Superior temporal gyrus (tissue), 1 donor: ENCODE results near the gene YLPM1.

ENCODE experiments used
- DNase-seq: peaks from one replicate; pipeline ENCODE4 v3.0.0-alpha.2; 2016; ENCODE audit errors: extremely low spot score

YLPM1 gene

DNA sequence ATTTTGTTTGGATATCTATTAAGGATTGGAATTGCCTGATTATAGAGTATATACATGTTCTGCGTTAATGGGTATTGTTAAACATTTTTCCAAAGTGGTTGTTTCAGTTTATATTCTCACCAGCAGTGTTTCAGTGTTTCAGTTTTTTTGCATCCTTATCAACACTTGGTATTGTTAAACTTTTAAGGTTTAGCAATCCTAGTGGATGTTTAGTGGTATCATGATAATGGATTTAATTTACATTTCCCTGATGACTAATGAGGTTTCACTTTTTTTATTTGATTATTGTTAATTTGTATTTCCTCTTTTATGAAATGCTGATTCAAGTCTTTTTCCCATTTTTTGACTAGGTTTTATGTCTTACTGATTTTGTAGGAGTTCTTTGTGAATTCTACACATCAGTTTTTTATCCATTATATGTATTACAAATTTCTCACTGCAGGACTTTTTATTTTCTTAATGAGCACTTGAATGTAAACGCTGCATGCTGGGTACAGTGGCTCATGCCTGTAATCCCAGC lies 23.7 kb downstream of the YLPM1 start:
- DNase-seq: no peak

GRCh38 chr14:74792249-74793039 lies 29.3 kb downstream of the YLPM1 start:
- no peak for DNase-seq

- DNase-seq: no peak
These were observed 30.5 kb downstream of the YLPM1 start for GRCh38 chr14:74793506-74794155.

- DNase-seq: no peak
These were observed 31.8 kb downstream of the YLPM1 start for GRCh38 chr14:74794947-74795346.

DNA sequence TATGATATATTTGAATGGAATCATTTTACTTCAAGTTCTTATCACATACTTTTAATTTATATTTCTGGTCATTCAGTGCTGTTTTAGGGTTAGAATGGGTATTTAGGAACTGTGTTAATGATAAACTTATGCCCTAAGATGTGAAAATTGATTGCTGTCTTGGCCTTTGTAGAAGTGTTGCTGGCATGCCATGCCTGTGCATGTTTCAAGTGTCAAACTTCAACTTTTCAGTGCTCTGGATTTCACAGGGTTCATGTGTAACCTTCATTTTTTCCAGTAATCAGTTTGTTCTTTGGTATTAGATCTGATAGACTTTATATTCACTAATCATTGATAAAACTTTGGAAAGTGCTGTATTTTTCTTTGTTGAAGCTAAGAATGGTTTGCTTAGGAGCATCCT lies 36.6 kb downstream of the YLPM1 start:
- no peak for DNase-seq

DNA sequence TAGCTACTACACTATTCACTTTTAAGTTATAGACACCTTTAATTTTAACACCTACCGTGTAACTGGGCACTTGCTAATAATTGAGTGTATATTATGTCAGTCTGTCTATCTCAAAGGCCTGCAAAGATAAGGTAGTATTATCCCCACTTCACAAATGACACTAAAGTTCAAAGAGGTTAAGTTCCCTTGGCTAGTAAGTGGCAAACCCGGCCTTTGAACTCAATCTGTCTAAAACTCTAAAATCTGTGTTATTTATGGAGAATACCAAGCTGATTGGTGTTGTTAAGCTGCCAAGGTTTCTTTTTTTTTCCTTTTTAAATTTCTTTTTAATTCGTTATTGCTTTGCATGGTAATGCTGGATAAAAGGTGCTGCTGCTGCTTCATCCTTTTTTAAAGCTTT lies 37.7 kb downstream of the YLPM1 start:
- no peak for DNase-seq

DNA sequence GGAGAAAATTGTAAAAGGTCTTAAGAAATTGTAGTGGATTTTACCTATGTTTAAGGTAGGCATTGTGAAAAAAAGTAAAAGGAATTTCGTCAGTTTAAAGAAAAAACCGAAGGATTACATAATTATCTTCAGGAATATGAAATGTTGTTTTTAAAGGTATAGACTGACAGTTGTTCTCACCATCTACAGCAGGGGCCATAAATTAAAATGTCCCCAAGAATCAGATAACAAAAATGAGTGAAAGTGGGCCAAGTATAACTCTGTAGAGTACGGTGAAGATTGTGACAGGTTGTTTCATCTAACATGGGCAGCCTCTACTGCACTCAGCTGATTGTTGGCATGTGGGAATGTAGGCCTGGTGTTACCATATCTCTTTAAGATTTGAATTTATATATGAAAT lies 38.3 kb downstream of the YLPM1 start:
- DNase-seq: no peak

DNA sequence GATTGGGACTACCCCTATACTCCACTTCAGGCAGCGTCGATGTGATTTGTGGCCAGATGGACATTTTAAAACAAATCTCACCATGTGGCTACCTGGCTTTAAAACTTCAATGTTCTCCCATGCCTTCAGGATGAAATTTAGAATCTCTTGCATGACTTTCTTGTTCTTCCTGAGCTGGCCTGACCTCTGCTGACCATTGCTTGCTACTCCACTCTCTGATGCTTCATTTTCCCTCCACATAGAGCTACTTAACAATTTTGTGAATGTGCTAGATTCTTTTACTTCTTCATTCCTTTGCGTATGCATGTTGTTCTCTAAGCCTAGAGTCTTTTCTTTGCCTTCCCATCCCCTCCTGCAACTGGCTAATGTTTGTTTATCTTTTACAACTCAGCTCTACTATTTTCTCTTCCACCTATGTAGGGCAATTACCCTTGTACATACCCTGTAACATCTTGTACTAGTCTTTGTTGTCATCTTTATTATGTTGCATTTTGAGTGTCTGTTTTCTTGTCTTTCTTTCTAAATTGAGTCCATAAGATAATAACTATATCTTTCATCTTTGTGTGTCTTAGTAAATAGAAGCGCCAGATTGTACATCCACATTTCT lies 41.2 kb downstream of the YLPM1 start:
- DNase-seq: no peak

DNA sequence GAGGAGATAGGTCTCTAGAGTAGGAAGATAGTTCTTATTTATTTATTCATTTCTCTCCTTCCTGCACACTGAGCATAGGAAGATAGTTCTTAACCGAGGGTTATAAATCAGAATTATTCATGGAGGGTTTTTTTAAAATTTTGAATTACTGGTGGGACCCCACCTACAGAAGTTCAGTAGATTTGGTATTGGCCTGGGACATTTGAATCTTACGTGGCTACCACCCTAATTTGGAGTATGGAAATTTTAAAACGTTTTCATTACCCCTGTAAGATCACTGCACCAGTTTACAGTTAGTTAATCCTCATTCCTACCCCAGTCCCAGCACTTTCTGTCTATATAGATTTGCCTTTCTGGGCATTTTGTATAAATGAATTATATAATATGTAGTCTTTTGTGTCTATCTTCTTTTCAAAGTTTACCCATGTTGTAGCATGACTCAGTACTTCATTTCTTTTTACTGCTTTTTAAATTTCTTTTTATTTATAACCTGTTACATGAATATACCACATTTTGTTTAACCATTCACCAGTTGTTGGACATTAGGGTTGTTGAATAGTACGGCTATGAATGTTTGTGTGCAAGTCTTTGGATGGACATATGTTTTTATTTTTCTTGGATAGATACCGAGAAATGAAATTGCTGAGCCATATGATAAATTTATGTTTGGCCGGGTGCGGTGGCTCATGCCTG lies 44.9 kb downstream of the YLPM1 start:
- no peak for DNase-seq

DNA sequence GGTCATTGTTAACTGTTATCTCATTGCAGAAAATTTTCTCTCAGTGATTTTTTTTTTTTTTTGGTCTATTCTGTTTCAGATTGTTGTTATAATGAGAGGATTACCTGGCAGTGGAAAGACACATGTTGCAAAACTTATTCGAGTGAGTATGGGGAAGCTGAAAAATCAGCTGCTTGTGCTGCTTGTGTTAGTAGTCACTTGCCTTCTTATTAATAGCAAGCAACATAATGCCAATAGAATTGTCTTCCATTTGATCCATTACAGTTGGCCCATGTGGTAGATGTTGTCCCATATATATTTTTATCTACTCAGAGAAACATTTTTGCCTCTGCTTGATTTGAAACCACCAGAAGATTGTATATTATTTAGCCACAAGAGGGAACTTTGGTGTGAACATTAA lies 53.0 kb downstream of the YLPM1 start:
- no peak for DNase-seq

DNA sequence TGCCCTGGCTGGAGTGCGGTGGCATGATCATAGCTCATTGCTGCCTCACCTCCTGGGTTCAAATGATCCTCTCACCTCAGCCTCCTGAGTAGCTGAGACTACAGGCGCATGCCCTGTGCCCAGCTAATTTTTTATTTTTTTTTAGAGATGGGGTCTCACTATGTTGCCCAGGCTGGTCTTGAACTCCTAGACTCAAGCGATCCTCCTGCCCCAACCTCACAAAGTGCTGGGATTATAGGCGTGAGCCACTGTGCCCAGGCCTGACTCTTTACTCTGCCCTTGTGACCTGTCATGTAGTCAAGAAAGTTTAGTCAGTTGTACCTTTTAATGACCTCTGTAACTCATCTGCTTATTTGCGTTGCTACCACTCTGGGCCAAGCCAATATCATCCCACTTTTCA lies 57.2 kb downstream of the YLPM1 start:
- no peak for DNase-seq

GRCh38 chr14:74821267-74821915 lies 58.3 kb downstream of the YLPM1 start:
- DNase-seq: no peak

- DNase-seq: no peak
These were observed 61.9 kb downstream of the YLPM1 start for GRCh38 chr14:74824997-74825396.

- no peak for DNase-seq
These were observed 63.5 kb downstream of the YLPM1 start for GRCh38 chr14:74826574-74826973.

- DNase-seq: no peak
These were observed 66.1 kb downstream of the YLPM1 start for GRCh38 chr14:74829251-74829650.

GRCh38 chr14:74832849-74833248 lies 69.7 kb downstream of the YLPM1 start:
- DNase-seq: no peak

GRCh38 chr14:74834692-74835392 lies 71.7 kb downstream of the YLPM1 start:
- DNase-seq: no peak

- DNase-seq: no peak
These were observed 72.6 kb downstream of the YLPM1 start for GRCh38 chr14:74835645-74836250.

DNA sequence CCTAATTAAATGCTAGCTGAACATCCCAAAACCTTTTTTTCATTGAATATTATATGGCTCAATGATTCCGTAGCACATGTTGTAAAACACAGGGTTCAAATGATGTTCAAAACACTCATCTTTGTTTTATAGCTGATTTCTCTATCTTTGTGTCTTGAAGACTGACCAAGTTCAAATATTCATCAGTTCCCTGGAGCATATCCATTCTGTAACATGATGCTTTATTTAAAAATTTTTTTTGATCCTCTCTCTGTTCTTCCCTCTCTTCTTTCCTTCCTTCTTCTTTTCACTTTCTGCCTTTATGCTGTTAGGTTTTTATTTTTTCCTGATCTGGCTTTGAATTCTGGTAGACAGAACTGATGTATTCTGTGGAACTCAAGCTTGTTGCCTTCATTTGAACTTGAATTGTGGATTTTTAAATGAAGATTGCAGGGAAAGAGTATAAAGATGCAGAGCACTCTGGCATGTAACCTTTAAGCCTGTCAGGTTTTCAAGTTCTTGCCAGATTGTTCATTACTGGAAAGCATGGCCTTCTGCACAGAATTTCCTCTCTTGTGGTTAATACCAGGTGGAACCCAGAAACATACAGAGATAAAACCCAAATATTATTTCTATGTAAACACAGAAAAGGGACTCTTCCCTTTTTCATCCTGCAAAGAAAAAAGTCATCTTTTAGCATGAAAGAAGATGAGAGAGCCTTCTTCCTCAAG lies 73.3 kb downstream of the YLPM1 start:
- no peak for DNase-seq

DNA sequence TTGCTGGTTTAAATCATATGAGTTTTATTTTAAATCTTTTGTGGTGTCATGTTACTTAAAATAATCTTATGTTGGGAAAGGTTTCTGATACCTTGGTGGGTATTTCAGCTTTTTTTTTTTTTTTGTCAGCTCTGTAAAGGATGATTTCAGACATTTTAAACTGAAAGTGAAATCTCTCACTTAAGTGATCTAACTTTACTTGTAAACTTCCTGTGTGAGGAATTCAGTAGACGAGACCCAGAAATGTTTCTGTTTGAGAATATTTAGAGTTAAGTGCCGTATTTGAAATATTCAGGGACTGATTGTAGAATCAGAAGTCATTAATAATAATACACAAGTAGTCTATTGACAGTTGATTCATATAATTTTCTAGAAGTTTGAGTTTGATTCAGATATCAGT lies 75.0 kb downstream of the YLPM1 start:
- DNase-seq: no peak
